Measurements from ENCODE around the gene IFT27.

DNA sequence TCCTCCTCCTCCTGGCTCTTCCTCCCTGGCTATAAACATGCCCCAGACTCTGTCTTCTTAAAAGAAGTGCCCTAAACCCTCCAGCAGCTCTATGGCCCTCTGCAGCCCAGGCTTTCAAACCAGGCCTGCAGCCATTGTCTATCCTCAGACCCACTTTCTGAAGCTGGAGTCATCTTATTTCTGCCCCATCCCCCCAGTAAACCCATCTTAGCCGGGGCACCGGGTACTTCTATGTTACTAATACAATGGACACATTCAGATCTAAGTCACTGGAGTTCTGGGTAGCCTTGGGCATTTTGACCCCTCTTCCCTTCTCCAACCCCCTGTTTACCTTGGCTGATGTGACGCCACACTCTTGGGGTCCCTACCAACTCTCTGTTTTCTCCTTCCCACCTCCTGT, 42.6 kb downstream of the IFT27 start:
- TF ChIP-seq, protein P1, sequence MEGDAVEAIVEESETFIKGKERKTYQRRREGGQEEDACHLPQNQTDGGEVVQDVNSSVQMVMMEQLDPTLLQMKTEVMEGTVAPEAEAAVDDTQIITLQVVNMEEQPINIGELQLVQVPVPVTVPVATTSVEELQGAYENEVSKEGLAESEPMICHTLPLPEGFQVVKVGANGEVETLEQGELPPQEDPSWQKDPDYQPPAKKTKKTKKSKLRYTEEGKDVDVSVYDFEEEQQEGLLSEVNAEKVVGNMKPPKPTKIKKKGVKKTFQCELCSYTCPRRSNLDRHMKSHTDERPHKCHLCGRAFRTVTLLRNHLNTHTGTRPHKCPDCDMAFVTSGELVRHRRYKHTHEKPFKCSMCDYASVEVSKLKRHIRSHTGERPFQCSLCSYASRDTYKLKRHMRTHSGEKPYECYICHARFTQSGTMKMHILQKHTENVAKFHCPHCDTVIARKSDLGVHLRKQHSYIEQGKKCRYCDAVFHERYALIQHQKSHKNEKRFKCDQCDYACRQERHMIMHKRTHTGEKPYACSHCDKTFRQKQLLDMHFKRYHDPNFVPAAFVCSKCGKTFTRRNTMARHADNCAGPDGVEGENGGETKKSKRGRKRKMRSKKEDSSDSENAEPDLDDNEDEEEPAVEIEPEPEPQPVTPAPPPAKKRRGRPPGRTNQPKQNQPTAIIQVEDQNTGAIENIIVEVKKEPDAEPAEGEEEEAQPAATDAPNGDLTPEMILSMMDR (IDR thresholded peaks at IDR 0.05), result no peak
- TF ChIP-seq EP300 (IDR thresholded peaks at IDR 0.05), result no peak
- TF ChIP-seq POLR2A (IDR thresholded peaks at IDR 0.05), result no peak

All from ovary (tissue), 3 donors.